HFFc6 (cell line): ENCODE results near the gene NTHL1. TPM values are rescaled to one million over a fixed set of nuclear protein-coding genes. Genes with fewer than 3 reads are reported as not detected.

Source experiments
- DNase-seq: peaks from one replicate; pipeline ENCODE4 v3.0.0-alpha.2; 2018
- H3K27ac Mint-ChIP-seq: 2 replicates; pipeline ENCODE4 v1.8.0; 2020; ENCODE audit warnings: mild to moderate bottlenecking, mixed read lengths
- H3K27me3 Mint-ChIP-seq: 2 replicates; pipeline ENCODE4 v1.8.0; 2021; ENCODE audit warnings: mild to moderate bottlenecking, moderate library complexity, mixed read lengths; ENCODE audit not compliant: insufficient read depth
- H3K36me3 Mint-ChIP-seq: 2 replicates; pipeline ENCODE4 v1.8.0; 2021; ENCODE audit warnings: low read depth, mixed read lengths
- H3K4me1 Mint-ChIP-seq: 2 replicates; pipeline ENCODE4 v1.8.0; 2020; ENCODE audit warnings: low read depth, mixed read lengths
- H3K4me3 Mint-ChIP-seq: 2 replicates; pipeline ENCODE4 v1.8.0; 2020; ENCODE audit warnings: mild to moderate bottlenecking, moderate library complexity, mixed read lengths
- H3K9me3 Mint-ChIP-seq: 2 replicates; pipeline ENCODE4 v1.8.0; 2020; ENCODE audit warnings: mild to moderate bottlenecking, mixed read lengths
- total RNA-seq, 6 experiments: library from RNA; stranded (reverse); fragmentation: NEBNext Ultra II Directional; extraction: Animal tissue kit (Norgen Biotek cat#: 25700); gene quantifications; 2 replicates in 1 of 6; 3 replicates in 5 of 6; pipeline ENCODE4 v1.2.3, GENCODE V29; 2021
- TF ChIP-seq, protein P1 (sequence below): fragments of 200-600 bp; sonication (generic); IDR thresholded peaks from 2 replicates; pipeline ENCODE4 v1.5.0; 2021; ENCODE audit warnings: antibody characterized with exemption, mild to moderate bottlenecking

The NTHL1 gene
- total RNA-seq, 6 experiments from 2014 or later: 23.7 to 31.5 (median 26.4) TPM

GRCh38 chr16:2066139-2066538 is 18.5 kb upstream of the NTHL1 start:
- Mint-ChIP-seq H3K9me3 (no peaks in the 10 kb centered on the region), H3K27me3 (peaks cover 3% of the 10 kb centered on the region), H3K4me1 (no peaks in the 10 kb centered on the region)

GRCh38 chr16:2064368-2064945 is 16.8 kb upstream of the NTHL1 start:
- H3K36me3 Mint-ChIP-seq: peaks cover 13% of the 10 kb centered on the region
- peaks cover 3% of the 10 kb centered on the region for H3K27me3 Mint-ChIP-seq
- no peaks in the 10 kb centered on the region for H3K9me3 Mint-ChIP-seq
- TF ChIP-seq, protein P1, sequence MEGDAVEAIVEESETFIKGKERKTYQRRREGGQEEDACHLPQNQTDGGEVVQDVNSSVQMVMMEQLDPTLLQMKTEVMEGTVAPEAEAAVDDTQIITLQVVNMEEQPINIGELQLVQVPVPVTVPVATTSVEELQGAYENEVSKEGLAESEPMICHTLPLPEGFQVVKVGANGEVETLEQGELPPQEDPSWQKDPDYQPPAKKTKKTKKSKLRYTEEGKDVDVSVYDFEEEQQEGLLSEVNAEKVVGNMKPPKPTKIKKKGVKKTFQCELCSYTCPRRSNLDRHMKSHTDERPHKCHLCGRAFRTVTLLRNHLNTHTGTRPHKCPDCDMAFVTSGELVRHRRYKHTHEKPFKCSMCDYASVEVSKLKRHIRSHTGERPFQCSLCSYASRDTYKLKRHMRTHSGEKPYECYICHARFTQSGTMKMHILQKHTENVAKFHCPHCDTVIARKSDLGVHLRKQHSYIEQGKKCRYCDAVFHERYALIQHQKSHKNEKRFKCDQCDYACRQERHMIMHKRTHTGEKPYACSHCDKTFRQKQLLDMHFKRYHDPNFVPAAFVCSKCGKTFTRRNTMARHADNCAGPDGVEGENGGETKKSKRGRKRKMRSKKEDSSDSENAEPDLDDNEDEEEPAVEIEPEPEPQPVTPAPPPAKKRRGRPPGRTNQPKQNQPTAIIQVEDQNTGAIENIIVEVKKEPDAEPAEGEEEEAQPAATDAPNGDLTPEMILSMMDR: no peak
- no peak overlapping the region for H3K27ac Mint-ChIP-seq
- H3K4me1 Mint-ChIP-seq: no peaks in the 10 kb centered on the region
- no peak for DNase-seq
- no peak overlapping the region for H3K4me3 Mint-ChIP-seq

More at GRCh38 chr16:2066139-2066538, 18.5 kb upstream of the NTHL1 start:
- DNase-seq: no peak
- Mint-ChIP-seq H3K36me3 (peaks cover 18% of the 10 kb centered on the region), H3K27ac (no peak overlapping the region), H3K4me3 (no peak overlapping the region)
- TF ChIP-seq, protein P1: no peak

DNA sequence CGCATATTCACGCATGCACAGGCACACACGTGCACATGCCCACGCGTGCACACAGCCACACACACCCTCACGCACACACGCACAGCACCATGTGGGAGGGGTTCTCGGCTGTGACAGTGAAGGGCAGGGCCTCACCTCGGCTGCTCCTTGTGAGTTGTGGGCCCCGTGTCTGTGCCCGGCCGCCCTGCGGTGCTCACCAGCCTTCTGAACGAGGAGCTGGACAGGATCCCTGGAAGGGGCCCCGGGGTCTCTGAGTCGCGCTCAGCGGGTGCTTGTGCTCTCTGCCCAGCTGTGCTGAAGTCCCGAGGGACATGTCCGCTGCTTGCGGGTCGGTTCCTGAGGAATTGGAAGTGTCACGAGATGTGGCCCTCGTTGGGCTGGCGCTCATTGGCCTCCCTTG is 16.2 kb upstream of the NTHL1 start:
- DNase-seq: no peak
- TF ChIP-seq, protein P1: no peak
- Mint-ChIP-seq H3K4me1 (no peaks in the 10 kb centered on the region), H3K36me3 (peaks cover 12% of the 10 kb centered on the region), H3K9me3 (no peaks in the 10 kb centered on the region), H3K27me3 (peaks cover 3% of the 10 kb centered on the region), H3K4me3 (no peak overlapping the region), H3K27ac (no peak overlapping the region)

GRCh38 chr16:2062801-2063200 is 15.2 kb upstream of the NTHL1 start:
- Mint-ChIP-seq H3K27me3 (peaks cover 3% of the 10 kb centered on the region), H3K27ac (no peak overlapping the region), H3K9me3 (no peaks in the 10 kb centered on the region), H3K4me3 (no peak overlapping the region), H3K4me1 (no peaks in the 10 kb centered on the region), H3K36me3 (peaks cover 2% of the 10 kb centered on the region; the same call in 1 of the 2 replicates)
- DNase-seq: no peak
- TF ChIP-seq, protein P1: no peak

- DNase-seq: no peak
- TF ChIP-seq, protein P1: no peak
- Mint-ChIP-seq H3K4me3 (no peak overlapping the region), H3K9me3 (no peaks in the 10 kb centered on the region), H3K4me1 (no peaks in the 10 kb centered on the region), H3K27ac (no peak overlapping the region), H3K36me3 (no peaks in the 10 kb centered on the region; the same call in 1 of the 2 replicates), H3K27me3 (peaks cover 1% of the 10 kb centered on the region)
These were observed 13.9 kb upstream of the NTHL1 start for GRCh38 chr16:2061526-2061925.
